GM11168 (cell line): Measurements from ENCODE around the gene PLRG1.

ENCODE experiments used
- in situ Hi-C: fragments of 300-500 bp; cut with MboI; formaldehyde crosslinking; loops from one replicate; pipeline ENCODE4 v1.12.0; 2022; ENCODE audit warnings: low sequenced_read_pairs; ENCODE audit not compliant: unreplicated experiment

PLRG1 gene

DNA sequence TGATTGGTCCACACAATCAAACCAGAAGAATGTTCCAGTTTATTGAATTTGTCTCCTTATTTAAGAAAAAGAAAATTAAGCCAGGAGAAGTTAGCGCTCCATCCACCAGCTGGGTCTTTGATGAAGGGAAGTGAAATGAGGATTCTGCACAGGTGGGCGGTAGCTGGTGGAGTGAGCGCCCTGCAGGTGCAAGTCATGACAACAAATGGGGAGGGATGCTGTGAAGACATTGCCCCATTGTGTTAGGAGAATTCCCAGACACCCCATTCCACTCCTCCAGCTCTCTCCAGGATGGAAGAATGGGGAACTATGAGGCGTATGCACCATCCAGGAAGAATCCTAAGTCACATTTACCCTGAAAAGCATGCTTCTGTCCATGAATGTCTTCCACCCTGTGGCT, 22.9 kb downstream of the PLRG1 start:
- in situ Hi-C loops, result no loop called here

DNA sequence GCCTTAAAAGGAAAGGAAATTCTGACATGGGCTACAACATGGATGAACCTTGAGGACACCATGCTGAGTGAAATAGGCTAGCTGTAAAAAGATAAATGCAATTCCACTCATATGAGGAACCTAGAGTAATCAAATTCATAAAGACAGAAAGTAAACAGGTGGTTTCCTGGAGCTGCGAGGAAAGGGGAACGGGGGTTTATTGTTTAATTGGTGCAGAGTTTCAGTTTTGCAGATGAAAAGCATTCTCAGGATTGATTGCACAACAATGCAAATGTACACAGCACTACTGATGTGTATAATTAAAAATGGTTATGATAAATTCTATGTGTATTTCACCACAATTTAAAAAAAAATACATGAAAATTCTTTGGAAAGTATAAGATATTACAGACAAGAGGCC, 24.0 kb downstream of the PLRG1 start:
- in situ Hi-C loops, result no loop called here

DNA sequence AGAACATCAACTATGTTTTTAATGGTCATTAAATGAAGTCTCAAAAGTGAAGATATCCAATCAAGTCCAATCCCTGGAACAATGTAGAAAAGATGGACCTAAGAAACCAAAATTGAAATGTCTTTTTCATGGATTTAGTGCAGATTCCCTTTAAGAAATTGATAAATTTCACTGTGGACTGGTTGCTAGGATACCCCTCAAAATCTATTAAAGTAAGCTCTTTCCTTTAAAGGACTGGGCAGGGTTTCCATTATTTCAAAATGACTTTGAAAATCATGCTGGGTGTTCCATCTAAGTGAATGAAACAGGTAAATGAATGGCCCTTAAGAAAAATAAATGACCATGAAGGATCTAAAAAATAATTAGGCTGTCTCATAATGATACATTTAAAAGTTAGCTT, 28.6 kb downstream of the PLRG1 start:
- in situ Hi-C loops, result no loop called here

DNA sequence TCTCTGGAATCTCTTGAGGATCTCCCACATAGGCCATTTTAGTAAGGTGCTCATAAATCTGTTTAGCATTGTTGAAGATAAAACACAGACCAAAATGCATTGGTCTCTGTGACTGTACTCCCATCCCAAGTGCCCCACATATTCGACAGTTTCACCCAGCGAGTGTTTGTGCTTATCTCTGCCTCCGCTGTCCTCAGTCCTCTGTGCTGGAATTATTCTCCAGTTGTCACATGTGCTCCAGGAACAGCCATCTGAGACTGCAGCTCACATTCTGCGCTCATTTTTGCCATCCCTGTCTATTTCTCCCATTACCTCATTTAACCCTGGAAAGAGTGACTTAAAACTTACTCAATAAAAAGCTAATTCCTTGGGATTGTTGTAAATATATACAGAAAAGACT, 31.0 kb downstream of the PLRG1 start:
- in situ Hi-C loops, result no loop called here

DNA sequence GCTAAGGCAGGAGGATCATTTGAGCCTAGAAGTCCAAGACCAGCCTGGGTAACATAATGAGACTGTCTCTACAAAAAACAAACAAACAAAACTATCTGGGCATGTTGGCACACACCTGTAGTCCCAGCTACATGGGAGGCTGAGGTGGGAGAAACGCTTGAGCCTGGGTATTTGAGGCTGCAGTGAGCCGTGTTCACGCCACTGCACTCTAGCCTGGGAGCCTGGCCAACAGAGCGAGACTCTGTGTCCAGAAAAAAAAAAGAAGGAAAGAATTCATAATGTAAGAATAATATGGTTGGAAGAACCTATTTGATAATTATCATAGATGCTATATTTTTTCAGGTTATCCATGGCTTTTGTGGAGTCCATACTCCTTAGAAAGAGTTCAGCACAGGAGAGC, 32.6 kb downstream of the PLRG1 start:
- in situ Hi-C loops, result no loop called here

DNA sequence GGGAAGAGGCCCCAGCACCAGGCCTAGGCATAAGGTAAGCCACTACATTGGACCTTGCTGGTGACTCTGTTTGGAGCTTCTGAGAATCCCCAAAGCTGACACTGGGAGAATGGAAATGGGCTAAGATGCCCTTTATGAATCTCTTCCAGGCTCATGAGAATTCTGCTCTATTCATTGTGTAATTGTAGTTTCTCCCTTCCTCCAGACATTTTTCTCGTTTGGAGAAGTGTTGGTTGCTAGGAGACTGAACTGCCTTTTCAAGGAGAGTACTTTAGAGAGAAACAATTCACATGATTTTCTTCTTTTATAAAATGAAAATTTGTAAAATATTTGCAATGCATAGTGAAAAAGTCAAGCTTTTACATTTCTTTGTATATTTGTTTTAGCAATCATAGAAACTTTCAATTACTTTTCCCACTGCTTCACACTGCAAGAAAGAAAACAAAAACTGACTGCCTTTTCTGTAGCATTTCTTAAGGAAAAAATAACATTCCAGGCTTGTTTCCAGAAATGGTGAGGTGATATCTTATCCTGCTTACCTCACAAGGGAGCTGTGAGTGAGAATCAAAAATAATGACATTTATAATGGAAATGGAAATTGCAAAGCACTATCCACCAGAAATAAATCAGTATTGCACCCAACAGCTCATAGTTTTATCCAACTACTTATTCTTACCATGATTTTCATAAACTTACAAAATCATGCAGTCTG, 33.7 kb downstream of the PLRG1 start:
- in situ Hi-C loops, result no loop called here

DNA sequence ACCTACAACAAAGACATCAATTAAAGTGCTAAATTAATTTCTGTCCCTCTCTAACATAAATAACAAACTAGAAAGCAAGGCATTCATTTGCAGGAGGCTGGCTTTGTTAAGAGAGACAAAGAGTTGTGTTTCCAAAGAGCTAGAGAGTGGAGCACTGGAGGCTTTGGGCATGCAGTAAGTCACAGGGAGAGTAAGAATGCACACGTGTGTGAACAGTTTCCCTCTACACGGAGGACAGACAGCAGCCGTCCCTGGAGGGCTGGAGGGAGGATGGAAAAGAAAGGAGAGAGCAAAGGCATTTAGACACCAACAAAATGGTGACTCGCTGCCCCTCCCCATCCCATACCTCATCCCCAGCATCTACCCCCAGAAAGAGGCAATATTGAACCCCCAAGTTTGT, 38.2 kb downstream of the PLRG1 start:
- in situ Hi-C loops, result no loop called here

DNA sequence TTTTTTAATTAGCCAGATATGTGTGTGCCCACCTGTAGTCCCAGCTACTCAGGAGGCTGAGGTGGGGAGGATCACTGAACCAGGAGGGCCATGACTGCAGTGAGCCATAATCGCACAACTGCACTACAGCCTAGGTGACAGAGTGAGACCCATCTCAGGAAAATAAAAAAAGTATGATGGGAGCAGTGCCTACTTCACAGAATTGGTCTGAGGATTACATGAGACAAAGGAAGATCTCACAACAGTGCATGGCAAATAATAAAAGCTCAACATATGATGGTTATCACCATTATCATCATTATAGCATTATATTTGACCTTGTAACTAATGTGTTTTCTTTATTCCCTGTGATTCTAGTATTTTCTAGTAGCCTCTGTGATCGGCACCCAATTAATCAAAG, 38.7 kb downstream of the PLRG1 start:
- in situ Hi-C loops, result no loop called here

DNA sequence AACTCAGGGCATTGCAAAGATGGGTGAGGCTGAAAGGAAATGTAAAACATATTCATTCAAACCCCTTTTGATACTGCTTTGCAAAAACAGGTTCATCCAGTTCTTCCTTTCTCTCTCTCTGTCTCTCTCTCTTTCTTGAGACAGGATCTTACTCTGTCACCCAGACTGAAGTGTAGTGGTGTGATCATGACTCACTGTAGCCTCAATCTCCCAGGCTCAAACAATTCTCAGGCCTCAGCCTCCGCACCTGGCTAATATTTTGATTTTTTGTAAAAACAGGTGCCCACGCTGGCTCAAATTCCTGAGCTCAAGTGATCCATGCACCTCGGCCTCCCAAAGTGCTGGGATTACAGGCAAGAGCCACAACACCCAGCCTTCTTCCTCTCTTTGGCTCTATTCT, 43.0 kb downstream of the PLRG1 start:
- in situ Hi-C loops, result no loop called here

DNA sequence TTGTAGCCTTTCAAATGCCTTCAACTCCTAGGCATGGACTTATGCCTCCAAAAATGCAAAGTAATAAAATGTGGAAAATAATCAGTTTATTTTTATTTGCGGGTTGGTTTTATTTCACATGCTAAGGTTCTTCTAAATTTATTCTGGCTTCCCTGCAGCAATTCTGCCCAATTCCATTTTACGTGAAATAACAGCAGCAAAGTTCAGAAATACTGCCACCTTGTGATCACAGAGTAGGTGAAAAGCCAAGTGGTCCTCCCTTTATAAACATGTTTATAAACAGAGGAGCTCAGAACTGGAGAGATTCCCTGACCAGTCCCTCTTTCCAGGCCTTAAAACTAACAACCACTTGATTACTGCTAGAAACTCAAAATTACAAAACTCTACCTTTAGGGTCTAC, 43.9 kb downstream of the PLRG1 start:
- in situ Hi-C loops, result no loop called here

DNA sequence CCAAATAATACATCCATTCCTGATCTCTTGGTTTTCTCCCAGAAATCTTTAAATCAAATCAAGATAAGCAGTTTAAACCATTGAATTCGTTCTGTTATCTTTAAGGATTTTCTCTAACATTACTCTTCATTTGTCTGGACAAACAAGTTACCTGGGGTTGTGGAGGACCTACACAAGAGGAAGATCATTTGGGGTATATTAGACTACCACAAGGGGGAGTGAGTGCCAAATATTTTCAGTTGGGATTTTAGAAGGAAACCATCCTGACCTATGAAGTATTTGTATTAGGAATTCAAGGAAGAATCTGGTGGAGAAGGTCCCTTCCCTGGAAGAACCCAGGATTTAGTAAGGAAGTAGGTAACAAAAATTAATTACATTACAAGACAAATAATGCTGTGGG, 46.6 kb downstream of the PLRG1 start:
- in situ Hi-C loops, result no loop called here

DNA sequence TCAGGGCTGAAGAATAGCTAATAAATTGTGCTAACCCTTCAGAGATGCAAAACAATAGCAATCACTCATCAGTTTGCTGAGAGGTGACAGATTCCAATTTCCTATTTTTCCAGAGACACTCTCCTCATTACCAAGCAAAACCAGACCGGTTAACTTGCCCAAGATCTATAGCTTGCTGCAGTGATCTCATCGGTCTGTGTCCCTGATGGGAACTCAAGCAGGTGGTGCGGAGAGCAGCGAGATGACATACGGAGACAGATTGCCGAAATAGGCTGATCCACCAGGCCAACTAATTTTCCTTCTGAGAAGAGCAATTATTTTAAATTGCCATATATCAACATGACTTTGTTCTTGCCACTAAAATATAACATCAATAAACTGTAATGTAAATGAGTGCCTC, 48.1 kb downstream of the PLRG1 start:
- in situ Hi-C loops, result no loop called here

DNA sequence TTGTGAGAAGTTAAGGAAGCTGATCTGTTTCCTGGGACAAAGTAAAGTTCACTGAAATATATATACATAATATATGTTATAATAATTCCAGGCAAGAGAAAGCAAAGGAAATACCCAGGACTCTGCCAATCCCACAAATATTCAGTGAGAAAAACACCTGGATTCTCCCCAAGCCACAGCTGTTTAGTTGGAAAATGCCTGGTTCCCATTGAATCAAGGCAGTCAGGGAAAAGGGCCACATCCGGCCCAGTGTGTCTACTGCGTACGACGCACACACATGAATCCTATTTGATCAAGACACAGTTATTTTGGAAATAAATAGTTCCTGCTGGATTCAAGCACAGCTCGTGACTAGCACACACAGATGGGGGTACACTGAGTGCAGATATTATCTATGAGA, 52.3 kb downstream of the PLRG1 start:
- in situ Hi-C loops, result no loop called here

DNA sequence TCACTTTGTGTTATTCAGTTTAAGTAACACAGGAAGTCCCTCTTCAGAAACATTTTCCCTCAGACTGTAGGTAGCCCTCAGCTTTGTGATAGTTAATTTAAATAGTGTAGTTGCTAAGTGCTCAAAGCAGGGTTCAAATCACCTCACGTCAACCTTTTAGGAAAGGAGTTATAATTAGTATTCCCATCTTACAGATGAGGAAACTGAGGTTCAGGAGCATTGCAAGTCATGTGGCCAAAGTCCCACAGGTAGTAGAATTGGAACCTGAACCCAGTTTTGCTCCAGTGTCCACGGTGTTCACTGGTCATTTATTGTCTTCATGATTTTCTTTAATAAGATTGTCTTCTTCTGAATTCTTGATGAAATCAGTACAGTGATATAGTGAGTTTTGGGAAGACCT, 54.3 kb downstream of the PLRG1 start:
- in situ Hi-C loops, result no loop called here

DNA sequence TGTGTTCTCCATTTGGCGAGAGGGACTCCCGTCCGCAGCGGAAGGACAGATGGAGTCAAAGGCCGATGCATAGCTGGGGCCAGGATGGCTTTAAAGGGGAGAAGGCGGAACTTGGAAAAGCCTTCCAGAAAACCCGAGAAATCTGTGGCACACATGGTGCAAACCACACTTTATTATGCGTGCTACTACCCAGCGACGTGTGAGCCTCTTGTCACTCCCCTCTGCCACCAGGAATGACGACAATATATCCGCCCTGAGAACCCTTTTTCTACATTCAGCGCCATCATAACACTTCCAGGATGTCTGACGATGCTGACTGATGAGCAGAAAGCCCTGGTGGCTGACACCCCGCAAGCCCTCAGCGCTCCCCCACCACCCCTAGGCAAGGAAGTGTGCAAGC, 57.9 kb downstream of the PLRG1 start:
- in situ Hi-C loops, result no loop called here

DNA sequence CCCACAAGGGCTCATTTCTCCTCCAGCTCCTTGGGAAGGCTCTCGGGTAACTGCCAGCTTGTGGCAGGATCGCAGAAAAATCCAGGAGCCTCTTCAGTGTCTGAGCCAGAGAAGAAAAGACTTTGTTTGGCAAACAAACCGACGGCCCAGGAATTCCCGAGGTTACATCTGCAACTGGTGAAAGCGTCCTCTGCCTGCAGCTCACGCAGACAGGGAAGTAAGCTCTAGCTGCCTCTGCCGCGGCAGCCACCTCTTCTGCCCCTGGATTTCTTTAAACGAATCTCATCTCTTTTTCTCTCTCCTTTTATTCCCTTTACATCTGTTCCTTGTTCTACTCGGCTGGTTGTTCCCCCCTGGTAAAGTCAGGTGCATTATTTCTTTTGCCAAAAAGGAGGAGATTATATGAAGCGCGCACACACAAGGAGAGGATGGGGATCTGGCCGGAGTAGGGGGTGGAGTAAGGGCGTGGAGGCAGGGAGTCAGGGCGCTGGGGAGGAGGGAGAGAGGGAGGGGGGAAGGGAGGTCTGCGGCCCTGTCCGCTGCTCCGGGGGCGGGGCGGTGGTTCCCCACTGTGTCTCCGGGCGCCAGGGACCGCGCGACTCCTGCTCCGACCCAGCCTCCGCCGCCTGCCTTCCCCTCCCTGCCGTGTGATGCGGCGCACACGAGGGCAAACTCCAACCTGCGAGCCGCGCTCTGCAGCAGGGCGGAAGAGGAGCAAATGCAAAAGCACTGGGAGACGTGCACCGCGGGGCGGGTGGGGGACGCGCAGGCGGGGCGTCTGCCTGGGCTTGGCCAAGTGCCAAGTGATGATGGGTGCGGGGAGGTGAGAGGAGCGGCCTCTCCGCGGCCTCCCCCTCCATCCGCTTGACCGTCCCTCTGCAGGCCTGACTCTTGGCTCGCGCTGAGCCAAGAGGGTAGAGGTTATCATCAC, 58.6 kb downstream of the PLRG1 start, which contains the start of gene DCHS2:
DCHS2 (minus strand) TSS at position 459 of the 931 bp plus-strand sequence; CDS start at position 15, 444 bp downstream.
- in situ Hi-C loops, result no loop called here

DNA sequence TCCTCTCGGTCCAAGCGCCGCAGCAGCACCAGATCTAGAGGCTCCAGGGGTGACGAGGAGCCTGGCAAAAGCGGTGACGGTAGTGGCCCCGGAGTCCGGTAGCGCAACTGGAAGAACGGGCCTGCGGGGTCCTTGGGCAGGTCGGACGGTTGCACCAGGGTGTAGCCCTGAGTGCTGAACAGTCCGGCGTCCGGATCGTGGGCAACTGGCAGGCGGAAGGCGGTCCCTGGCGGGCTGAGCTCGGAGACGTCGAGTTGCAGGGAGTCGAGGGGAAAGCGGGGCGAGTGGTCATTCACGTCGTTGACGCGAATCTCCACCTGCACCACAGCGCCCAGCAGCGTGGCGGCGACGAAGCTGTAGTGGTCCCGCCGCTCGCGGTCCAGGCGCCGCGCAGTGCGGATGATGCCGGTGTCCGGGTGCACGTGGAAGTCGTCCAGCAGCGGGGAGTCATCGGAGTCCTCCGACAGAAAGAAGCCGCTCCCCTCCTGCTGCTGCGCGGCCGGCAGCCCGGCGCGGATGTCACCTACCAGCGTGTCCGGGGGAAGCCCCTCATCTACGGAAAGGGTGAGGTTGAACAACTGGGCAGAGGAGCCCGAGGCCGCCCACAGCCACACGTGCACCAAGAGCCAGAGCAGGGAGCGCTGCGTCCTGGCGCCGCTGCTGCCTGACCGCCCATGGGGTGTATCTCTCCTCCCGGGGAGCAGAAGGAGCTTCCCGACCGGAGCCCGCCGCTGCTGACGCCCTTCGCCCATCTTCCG, 59.4 kb downstream of the PLRG1 start:
- in situ Hi-C loops, result no loop called here

DNA sequence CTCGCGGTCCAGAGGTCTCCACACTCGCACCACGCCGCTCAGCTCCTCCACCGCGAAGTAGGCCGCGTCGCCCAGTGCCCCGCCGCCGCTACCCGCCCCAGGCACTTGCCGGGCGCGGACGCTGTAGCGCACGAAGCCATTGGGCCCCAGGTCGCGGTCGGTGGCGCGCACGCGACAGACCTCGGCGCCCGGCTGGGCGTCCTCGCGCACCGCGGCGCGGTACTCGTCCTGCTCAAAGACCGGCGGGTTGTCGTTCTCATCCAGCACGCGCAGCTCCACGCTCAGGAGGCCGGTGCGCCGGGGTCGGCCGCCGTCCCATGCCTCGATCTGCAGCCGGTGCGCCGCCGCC, 60.0 kb downstream of the PLRG1 start:
- in situ Hi-C loops, result no loop called here

DNA sequence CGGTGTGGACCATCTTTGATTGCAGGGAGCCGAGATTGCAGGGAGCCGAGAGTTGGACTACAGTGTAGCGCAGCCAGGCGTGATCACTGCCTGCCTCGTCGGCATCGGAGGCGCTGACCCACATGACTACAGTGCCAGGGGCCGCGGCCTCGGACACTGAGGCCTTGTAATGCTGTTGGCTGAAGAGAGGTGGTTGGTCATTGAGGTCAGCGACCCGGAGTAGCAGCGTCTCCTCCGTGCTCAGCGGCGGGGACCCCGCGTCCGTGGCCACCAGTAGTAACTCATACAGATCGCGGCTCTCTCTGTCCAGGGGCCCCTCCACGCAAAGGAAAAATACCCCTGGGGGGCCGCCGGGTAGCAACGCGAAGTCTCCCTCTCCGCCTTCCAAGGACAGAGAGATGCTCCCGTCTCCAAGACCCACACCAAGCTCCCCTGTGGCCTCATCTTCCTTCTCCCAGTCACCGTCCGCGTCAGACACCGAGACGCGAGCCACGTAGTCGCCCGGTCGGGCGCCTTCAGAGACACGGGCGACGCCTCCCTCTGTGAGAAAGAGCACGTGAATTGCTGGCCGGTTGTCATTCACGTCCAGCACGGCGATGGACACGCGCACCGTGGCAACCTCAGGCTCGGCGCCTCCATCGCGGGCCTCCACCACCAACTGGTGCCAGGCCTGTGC, 60.5 kb downstream of the PLRG1 start:
- in situ Hi-C loops, result no loop called here

DNA sequence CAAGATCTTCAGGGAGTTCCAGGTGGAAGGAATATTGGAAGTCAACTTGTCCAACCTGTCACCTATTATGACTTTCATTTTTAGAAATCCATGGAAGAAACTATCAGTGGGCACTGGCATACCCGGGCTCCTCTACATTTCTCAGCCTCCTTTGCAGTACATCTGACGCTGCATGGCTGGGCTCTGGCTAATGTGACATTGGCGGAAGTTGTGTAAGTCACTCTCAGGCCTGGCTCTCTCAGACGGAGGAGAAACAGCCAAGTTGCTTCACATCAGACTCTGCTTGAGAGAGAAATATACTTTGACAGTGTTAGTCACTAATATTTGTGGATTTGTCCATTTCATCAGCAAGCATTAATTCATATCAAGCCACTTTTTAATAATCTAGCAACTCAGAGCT, 63.1 kb downstream of the PLRG1 start:
- in situ Hi-C loops, result no loop called here
